Suppressor macrophage (primary cell): ENCODE measurements around the gene PIP4K2A.
"Not testable (repeated sequence)": the region's sequence is repeated elsewhere in the genome, so short reads cannot be mapped to it uniquely, and the experiment has no call there.

Experiments used
- DNase-seq, 4 experiments: peaks; one replicate each; pipeline ENCODE4 v3.0.0-alpha.2; 2020 to 2022

The PIP4K2A gene

DNA sequence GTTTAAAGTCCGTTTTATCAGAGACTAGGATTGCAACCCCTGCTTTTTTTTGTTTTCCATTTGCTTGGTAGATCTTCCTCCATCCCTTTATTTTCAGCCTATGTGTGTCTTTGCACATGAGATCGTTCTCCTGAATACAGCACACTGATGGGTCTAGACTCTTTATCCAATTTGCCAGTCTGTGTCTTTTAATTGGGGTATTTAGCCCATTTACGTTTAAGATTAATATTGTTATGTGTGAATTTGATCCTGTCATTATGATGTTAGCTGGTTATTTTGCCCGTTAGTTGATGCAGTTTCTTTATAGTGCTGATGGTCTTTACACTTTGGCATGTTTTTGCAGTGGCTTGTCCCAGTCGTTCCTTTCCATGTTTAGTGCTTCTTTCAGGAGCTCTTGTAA, 202.4 kb downstream of the PIP4K2A start:
- not testable (repeated sequence) for DNase-seq

DNA sequence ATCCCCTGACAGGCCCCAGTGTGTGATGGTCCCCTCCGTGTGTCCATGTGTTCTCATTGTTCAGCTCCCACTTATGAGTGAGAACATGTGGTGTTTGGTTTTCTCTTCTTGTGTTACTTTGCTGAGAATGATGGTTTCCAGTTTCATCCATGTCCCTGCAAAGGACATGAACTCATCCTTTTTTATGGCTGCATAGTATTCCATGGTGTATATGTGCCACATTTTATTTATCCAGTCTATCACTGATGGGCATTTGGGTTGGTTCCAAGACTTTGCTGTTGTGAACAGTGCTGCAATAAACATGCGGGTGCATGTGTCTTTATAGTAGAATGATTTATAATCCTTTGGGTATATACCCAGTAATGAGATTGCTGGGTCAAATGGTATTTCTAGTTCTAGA, 206.2 kb downstream of the PIP4K2A start:
- DNase-seq, result not testable (repeated sequence)

DNA sequence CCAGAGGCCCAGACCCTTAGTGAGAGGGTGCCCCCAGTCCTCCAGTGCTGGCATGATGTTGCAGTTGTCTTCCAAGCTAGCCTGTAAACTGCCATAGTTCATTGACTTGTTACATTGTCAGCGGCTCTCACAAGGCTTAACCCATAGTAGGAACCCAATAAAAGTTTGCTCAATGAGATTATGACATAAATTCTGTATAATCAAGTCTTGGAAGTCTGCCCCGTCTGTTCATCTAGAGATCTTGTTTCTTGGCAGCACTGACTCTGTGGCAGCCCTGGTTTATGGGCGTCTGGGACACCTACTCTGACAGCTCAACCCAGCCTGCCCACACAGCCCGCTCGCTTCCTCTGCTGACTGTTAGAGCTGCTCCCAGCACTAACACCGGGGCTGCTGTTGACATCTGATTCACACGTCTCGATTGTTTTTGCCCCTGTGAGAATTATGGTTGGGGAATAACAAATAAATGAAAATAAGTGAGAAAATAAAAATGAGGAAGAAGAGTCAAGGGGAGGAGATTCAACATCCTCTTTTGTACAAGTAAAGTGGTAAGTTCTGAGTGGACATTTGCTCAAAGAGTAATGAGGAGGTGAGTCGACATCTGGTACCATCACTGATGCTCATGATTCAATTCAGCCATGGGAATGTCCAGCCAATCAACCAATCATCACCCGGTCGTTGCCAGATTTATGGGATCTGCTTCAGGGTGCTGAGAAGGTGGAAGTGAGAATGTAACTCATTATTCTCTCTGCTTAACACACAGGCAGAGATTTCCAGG, 208.3 kb downstream of the PIP4K2A start:
- peak; percentile 44 to 68 (median 60) for DNase-seq

DNA sequence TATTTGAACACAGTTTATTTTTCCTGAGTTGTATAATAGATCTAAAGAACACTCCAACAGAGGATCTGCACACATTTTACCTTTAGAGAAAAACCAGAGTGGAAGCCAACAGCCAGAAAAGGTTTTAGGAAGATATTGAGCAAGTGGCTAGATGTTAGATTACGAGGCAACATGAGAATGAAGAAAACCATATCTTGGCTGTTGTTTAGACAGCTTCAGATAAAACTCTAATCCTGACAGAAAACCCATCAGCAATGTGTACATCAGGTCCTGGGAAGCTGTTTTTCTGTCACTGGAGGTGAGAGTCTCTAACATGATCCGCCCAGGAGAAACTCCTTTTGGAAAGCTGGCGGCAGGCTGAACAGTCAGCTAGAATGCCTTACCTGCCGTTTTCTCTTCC, 209.6 kb downstream of the PIP4K2A start:
- no peak for DNase-seq

DNA sequence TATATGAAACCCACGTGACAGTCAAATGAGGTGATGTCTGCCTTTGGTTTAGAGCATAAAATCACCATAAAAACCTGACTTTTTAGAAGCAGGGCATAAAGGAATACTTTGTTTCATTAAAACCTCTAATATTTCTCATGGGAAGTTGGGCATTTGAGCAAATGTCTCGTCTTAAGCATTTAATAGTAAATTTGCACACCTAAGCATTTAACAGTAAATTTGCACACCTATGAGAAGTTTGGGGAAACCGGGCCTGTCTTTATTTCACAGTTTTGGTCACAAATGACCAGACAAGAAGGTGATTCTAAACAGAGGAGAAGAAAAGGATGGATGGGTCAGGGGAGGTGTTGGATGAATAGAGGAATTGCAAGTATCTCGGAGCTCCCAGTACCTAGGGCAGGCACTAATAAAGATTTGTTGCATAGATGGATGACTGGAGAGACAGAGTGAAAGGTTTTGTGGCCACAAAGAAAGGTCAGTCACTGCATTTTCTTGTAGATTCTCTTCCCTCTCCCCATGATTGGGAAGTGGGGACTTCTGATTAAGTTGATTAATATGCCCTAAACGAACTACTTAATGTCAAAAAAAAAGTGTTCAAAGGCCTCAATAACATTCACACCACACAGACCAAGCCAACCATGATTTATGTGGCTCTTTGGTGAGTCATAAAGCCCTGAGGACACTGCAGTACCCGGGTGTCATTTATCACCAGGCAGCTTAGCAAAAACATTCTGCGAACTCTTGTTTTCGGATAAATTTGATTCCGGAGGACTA, 210.9 kb downstream of the PIP4K2A start:
- DNase-seq, result no peak

DNA sequence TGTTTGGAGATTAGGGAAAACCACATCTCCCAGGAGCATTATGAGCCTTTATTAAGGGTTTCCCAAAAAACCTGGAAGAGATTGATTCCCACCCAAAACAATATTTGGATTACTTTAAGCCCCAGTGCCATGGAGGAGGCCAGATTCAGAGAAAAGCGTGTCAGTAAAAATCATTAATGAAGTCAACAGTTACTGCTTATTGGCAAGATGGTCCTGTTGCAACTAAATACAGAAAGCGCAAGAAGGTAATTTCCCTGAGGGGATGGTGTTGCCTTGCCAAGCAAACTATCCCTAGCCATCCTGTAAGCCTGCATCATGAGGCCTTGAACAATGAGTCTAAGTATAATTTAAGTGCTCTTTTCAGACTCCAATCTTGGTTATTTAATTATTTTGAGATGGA, 212.5 kb downstream of the PIP4K2A start:
- DNase-seq, result no peak

DNA sequence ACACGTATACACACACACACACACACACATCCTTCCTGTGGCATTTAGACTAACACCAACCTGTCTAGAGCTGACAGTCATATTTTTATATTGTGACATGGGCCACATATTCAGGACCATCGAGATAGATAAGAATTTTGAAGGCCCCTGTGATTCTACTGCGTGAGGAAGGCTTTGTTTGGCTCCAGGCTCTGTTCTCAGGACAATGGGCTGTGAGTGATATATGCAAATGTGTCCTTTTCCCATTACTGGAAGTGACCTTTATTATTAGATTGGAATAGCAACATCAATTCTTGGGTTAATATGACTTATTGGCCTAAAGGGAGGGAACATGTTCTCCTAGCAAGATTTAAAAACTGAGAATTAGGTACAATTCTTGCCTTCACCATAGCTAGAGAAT, 213.0 kb downstream of the PIP4K2A start:
- no peak for DNase-seq

DNA sequence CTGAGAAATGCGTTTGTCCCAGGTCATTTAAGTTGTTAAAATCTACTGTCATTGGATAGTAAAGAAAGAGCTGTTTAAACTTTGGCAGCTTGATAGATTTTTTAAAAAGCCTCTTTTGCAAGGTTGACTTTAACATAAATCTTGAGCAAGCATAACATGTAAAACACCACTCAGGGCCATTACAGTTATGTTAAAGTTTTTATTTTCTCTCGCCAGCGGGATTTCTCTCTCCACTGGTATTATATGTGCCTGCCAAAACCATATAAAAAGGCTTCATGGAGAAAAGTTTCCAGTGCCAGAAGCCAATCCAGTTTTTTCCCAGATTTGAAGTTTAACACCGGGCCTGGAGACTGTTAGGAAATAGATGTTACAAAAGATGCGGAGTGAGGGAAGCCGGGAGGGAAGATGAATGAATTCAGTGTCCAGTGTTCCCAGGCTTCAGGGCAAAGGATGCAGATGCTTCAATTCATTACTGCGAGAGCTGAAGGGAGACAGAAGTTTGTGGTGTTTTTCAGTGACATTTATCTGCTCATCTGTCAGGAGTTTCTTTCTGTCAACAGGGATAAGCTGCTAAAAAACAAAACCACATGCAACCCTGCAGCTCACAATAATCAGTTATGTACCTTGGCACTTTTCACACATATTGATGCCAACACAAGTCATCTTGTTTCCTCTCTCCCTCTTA, 213.6 kb downstream of the PIP4K2A start:
- DNase-seq, result no peak

DNA sequence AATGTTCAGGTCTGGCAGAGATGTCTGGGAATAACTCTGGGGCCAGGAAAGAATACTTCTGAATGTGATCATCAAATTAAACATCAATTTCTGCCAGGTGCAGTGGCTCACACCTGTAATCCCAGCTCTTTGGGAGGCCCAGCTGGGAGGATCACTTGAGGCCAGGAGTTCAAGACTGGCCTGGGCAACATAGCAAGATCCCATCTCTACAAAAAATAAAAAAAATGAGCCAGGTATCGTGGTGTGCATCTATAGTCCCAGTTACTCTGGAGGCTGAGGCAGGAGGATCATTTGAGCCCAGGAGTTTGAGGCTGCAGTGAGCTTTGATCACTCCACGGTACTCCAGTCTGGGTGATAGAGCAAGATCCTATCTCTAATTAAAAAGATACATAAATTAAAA, 214.4 kb downstream of the PIP4K2A start:
- not testable (repeated sequence) for DNase-seq

DNA sequence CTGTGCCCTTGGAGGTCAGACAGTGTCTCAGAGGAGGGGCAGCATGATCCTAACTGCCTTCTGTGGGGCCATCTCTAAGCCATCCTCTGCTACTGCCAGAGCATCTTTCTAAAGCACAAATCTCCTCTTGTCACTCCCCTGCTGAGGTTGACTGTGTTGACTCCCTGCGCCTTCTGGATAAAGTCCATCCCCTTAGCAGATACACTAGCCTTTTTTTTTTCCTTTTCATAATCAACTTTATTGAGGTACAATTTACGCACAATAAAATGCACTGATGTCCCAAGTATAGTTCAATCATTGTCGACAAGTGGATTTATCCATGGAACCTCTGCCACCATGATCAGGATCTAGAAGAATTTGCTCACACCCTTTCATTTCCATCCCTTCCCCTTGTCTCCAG, 219.0 kb downstream of the PIP4K2A start:
- DNase-seq, result no peak

DNA sequence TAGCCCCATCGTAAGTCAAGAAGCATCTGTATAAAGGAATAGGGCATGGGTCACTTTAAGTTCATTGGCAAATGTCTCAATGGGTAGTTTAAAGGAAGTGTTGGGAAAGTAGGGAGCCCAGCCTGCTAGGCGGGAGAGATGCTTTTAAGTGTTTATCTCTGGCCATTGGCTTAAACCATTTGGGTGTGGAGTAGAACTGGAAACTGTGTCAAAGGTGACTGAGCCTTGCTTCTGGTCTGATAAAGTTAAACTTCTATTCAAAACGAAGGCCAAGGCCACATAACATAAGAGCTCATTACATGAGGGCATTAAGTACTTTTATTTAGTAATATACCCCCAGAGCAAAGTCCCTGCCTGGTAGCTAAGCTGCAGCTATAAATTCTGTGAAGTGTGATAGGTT, 220.4 kb downstream of the PIP4K2A start:
- no peak for DNase-seq

DNA sequence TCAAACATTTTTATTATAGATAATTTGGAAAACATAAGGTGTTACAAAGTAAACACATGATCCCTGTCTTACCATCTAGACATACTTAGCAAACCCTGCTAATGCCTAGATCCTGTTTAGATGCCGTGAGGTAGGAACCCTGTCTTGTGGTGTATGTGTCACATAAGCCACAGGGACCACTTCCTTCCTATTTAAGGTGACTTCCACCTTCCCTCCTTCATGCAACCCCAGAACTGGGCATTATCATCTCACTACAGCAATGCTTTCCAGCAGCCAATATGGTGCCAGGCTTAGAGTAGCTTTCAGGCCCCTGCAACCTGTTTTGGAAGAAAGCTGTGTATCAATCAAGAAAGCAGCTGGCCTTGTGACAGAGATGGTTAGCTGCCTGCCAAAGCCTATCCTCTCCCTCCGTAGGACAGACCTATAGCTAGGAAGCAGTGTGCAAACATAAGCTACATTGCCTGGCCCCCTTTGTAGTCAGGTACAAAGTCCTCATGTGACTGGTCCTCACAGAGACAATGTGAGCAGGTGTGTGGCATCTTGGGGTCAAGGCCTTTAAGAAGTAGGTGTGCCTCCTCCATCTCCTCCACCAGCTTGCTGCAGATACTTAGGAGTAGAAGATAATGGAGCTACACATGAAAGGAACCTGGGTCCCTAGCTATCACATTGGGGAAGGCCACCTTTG, 222.3 kb downstream of the PIP4K2A start:
- peak in 2 of 4 experiments; percentile 9 to 10 for DNase-seq

DNA sequence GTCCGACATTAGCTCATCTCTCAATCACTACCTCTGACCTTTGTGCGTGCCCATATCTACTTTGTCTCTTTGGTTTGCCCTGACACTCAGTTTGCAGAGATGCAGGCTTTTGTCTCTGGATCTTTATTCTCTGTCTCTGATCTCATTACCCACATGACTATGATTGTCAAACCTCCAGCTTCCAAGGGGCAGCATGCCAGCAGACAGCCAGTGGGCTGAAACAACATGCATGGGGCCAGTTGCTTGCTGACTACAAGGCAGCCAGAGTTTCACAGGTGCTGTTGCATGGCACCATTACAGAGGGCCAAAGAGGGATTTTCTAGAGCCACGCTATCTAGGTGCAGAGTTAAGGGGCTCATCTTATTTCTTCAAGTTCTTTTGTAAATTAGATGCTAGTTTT, 222.9 kb downstream of the PIP4K2A start:
- DNase-seq, result peak in 1 of 4 experiments; percentile 10

DNA sequence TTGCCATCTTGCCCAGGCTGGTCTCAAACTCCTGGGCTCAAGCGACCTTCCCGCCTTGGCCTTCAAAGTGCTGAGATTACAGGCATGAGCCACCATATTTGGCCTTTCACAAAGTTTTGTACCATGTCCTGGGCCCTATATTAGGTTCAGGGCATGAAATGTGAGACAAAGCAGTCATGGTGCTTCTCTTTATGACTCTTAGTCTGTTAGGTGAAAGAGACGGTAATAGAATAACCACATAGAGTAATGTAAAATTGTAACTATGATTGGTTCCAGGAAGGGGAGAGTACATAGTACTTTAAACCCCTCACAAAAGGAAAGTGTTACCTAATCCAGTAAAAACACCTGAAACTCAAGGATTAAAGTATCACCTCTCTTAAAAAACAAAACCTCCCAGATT, 224.4 kb downstream of the PIP4K2A start:
- DNase-seq, result no peak

DNA sequence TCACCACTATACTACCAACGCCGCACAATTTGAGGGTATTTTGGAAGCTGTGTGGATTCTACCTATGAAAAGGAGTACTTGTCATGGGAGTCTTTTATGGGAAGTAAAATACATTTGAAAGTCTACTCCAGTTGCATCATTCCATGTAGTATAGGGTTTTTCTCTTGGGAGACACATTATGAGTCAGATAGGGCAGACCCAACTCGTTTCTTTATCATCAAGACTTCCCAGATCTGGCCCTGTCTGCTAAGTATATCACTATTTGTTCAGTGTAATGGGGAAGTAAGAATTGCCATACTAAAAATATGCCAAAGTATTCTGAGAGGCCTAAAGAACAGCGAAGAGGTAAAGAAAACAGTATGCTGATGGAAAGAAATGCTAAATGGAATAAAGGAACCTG, 224.9 kb downstream of the PIP4K2A start:
- DNase-seq, result peak; percentile 39 to 88 (median 70)

DNA sequence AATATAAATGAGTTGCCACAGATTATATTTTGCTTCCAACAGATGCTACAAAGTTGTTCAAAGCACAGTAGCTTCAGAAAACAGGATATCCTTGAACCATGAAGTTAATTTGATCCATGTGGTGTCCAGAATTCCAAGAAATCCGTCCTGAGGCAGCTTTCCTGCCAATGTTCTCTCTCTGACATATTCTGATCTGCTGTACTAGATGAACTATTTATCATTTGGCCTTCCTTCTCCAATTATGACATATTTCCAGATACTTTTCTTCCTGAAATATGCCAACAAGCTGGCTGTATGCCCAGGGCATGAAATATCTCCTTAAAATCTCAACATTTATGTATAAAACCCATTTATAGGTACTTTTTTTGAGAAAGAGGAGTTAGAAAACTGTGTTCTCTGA, 227.9 kb downstream of the PIP4K2A start:
- no peak for DNase-seq
